Ascending aorta (tissue), 2 donors: Measurements from ENCODE around the gene ARHGEF40. TPM values are rescaled to one million over a fixed set of nuclear protein-coding genes. Genes with fewer than 3 reads are reported as not detected.

Source experiments
- DNase-seq, 2 donors: peaks; one replicate each; pipeline ENCODE4 v3.0.0-alpha.2; 2019; ENCODE audit warnings: low spot score in 2 of 2
- H3K27ac ChIP-seq, 2 donors: fragments of 200-600 bp; sonication (generic); one replicate each; pipeline ENCODE4 v1.5.1; 2016 to 2017; ENCODE audit warnings: mild to moderate bottlenecking in 1 of 2
- H3K27me3 ChIP-seq: fragments of 200-600 bp; sonication (generic); one replicate; pipeline ENCODE4 v1.5.1; 2017
- H3K36me3 ChIP-seq, 2 donors: fragments of 200-600 bp; sonication (generic); one replicate each; pipeline ENCODE4 v1.5.1; 2016
- H3K4me1 ChIP-seq, 2 donors: fragments of 200-600 bp; sonication (generic); one replicate each; pipeline ENCODE4 v1.5.1; 2016 to 2017; ENCODE audit warnings: mild to moderate bottlenecking in 1 of 2
- H3K4me3 ChIP-seq, 2 donors: fragments of 200-600 bp; sonication (generic); one replicate each; pipeline ENCODE4 v1.5.1; 2016 to 2017; ENCODE audit warnings: mild to moderate bottlenecking in 1 of 2
- H3K9me3 ChIP-seq, 2 donors: fragments of 200-600 bp; sonication (generic); one replicate each; pipeline ENCODE4 v1.5.1; 2016
- intact Hi-C: fragments of 100-400 bp; cut with DNase I; formaldehyde crosslinking; loops from one replicate; pipeline ENCODE4 v1.15.1; 2023
- total RNA-seq: library from RNA; depleted of rRNA; stranded (reverse); fragments of >200 nt; gene quantifications from one replicate; pipeline ENCODE4 v1.1.0, GENCODE V29; 2016
- TF ChIP-seq, protein P1 (sequence below), 3 experiments: fragments of 200-600 bp in 2 of 3; fragments of 450-650 bp in 1 of 3; sonication (generic) in 2 of 3; IDR thresholded peaks; one replicate each; pipeline ENCODE4 v1.5.1; 2016 to 2019; ENCODE audit warnings: antibody characterized with exemption in 3 of 3, mild to moderate bottlenecking in 1 of 3, moderate library complexity in 1 of 3

The ARHGEF40 gene
- total RNA-seq, 1 donor from 2014 or later, result 64.8 TPM

DNA sequence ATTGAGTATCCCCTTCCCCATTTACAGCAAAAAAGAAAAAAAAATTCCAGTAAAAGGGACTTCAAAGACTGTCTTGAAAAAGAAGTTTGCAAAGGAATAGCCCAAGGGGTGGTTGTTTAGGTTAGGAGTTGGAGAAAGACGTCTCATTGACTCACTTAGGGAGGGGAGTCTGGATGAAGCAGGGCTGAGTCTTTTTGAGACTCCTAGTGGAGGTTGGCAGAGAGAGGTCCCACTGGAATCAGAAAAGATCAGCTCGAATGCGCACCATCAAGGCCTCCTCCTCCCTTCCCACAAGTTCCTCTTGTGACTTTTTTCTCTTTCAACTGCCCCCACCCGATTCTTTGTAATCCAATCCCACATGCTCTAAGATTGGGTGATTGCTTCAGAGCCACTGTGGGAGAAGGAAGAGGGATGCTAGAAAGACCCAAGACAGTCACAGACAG lies 1.9 kb downstream of the ARHGEF40 start:
- H3K27me3 ChIP-seq, result no peaks in the 10 kb centered on the region
- H3K27ac ChIP-seq, result peak overlapping the region; percentile 95 to 96
- DNase-seq, result no peak
- peaks cover 35 to 36% of the 10 kb centered on the region in 2 donors for H3K36me3 ChIP-seq
- TF ChIP-seq, protein P1, sequence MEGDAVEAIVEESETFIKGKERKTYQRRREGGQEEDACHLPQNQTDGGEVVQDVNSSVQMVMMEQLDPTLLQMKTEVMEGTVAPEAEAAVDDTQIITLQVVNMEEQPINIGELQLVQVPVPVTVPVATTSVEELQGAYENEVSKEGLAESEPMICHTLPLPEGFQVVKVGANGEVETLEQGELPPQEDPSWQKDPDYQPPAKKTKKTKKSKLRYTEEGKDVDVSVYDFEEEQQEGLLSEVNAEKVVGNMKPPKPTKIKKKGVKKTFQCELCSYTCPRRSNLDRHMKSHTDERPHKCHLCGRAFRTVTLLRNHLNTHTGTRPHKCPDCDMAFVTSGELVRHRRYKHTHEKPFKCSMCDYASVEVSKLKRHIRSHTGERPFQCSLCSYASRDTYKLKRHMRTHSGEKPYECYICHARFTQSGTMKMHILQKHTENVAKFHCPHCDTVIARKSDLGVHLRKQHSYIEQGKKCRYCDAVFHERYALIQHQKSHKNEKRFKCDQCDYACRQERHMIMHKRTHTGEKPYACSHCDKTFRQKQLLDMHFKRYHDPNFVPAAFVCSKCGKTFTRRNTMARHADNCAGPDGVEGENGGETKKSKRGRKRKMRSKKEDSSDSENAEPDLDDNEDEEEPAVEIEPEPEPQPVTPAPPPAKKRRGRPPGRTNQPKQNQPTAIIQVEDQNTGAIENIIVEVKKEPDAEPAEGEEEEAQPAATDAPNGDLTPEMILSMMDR (IDR thresholded peaks at IDR 0.05), result peak in 1 of 3 experiments; percentile 6
- intact Hi-C loops, result no loop called here
- H3K9me3 ChIP-seq, result no peaks in the 10 kb centered on the region
- H3K4me1 ChIP-seq, result peaks cover 11 to 25% of the 10 kb centered on the region in 2 donors
- peak overlapping the region; percentile 68 to 83 for H3K4me3 ChIP-seq

DNA sequence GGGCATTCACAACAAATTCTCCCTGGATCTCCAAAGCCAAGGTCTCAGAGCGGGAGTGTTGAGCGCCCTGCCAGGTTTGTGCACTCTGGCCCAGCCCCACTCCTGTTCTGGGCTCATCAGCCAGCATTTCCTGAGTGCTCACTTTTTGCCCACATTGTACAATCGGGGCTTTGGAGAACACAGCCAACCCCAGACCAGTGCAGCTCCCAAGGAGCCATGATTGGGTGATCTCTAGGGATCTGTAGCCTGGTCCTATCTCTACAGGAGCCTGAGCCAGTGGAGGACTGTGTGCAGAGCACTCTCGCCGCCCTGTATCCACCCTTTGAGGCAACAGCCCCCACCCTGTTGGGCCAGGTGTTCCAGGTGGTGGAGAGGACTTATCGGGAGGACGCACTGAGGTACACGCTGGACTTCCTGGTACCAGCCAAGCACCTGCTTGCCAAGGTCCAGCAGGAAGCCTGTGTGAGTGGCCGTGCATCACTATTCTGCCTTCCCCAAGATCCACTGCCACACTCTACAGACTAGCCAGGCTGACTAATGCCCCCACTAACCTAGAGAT lies 2.8 kb downstream of the ARHGEF40 start:
- no peak for DNase-seq
- H3K4me1 ChIP-seq, result peaks cover 11 to 25% of the 10 kb centered on the region in 2 donors
- peak overlapping the region; percentile 95 to 96 for H3K27ac ChIP-seq

DNA sequence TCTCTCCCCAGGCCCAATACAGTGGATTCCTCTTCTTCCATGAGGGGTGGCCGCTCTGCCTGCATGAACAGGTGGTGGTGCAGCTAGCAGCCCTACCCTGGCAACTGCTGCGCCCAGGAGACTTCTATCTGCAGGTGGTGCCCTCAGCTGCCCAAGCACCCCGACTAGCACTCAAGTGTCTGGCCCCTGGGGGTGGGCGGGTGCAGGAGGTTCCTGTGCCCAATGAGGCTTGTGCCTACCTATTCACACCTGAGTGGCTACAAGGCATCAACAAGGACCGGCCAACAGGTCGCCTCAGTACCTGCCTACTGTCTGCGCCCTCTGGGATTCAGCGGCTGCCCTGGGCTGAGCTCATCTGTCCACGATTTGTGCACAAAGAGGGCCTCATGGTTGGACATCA lies 3.8 kb downstream of the ARHGEF40 start:
- intact Hi-C loops, result no loop called here
- DNase-seq, result no peak
- H3K4me1 ChIP-seq, result peaks cover 11 to 21% of the 10 kb centered on the region in 2 donors
- TF ChIP-seq, protein P1 (IDR thresholded peaks at IDR 0.05), result no peak
- no peaks in the 10 kb centered on the region for H3K9me3 ChIP-seq
- H3K27me3 ChIP-seq, result no peaks in the 10 kb centered on the region
- H3K36me3 ChIP-seq, result peaks cover 53 to 55% of the 10 kb centered on the region in 2 donors
- no peak overlapping the region for H3K4me3 ChIP-seq
- H3K27ac ChIP-seq, result peak overlapping the region in 1 of 2 donors; percentile 96

More for the DNA sequence above, 2.8 kb downstream of the ARHGEF40 start:
- H3K9me3 ChIP-seq, result no peaks in the 10 kb centered on the region
- peaks cover 43 to 45% of the 10 kb centered on the region in 2 donors for H3K36me3 ChIP-seq
- intact Hi-C loops, result no loop called here
- H3K27me3 ChIP-seq, result no peaks in the 10 kb centered on the region
- H3K4me3 ChIP-seq, result no peak overlapping the region
- TF ChIP-seq, protein P1 (IDR thresholded peaks at IDR 0.05), result no peak

DNA sequence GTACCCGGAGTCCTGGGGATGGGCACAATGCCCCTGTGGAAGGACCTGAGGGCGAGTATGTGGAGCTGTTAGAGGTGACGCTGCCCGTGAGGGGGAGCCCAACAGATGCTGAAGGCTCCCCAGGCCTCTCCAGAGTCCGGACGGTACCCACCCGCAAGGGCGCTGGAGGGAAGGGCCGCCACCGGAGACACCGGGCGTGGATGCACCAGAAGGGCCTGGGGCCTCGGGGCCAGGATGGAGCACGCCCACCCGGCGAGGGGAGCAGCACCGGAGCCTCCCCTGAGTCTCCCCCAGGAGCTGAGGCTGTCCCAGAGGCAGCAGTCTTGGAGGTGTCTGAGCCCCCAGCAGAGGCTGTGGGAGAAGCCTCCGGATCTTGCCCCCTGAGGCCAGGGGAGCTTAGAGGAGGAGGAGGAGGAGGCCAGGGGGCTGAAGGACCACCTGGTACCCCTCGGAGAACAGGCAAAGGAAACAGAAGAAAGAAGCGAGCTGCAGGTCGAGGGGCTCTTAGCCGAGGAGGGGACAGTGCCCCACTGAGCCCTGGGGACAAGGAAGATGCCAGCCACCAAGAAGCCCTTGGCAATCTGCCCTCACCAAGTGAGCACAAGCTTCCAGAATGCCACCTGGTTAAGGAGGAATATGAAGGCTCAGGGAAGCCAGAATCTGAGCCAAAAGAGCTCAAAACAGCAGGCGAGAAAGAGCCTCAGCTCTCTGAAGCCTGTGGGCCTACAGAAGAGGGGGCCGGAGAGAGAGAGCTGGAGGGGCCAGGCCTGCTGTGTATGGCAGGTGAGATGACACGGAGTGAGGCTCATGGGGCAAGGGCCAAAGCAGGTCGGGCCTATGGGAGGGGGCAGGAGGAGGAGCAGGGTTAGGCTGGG lies 4.5 kb downstream of the ARHGEF40 start:
- Histone ChIP-seq H3K4me3 (no peak overlapping the region), H3K4me1 (peaks cover 8 to 15% of the 10 kb centered on the region in 2 donors), H3K36me3 (peaks cover 60 to 62% of the 10 kb centered on the region in 2 donors), H3K27me3 (no peaks in the 10 kb centered on the region), H3K27ac (peak overlapping the region in 1 of 2 donors; percentile 5), H3K9me3 (no peaks in the 10 kb centered on the region)
- intact Hi-C loops, result no loop called here
- no peak for DNase-seq
- TF ChIP-seq, protein P1 (IDR thresholded peaks at IDR 0.05), result no peak

DNA sequence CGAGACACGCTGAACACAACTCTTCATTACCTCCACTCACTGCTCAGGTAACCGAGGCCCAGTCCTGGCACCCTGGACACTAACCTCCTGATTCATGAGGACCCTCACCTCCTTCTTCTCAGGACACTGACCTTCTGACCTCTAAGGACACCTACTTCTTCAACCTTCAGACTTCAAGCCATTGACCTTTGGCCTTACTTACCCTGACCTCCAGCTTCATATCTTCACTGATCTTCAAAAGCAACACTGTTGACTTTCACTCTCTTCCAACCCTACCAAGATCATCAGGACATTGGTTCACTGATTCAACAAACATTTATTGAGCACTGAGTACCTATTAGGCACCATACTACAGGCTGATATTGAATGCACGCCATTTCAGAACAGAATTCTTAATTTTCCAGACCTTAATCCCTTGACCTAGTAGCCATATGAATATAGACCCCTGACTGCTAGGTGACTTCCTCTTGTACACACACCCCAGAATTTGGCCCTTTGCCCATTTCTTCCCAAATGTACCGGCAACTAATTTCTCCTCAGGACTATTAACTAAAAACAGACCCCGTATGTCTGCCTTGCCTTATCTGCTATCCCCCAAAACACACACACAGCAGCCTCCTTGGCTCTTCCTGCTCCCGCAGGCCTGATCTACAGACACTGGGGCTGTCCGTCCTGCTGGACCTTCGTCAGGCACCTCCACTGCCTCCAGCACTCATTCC lies 5.8 kb downstream of the ARHGEF40 start:
- Histone ChIP-seq H3K9me3 (no peaks in the 10 kb centered on the region), H3K36me3 (peaks cover 67 to 75% of the 10 kb centered on the region in 2 donors), H3K4me1 (peaks cover 8 to 12% of the 10 kb centered on the region in 2 donors), H3K4me3 (no peak overlapping the region), H3K27ac (no peak overlapping the region), H3K27me3 (no peaks in the 10 kb centered on the region)
- no peak for DNase-seq
- TF ChIP-seq, protein P1 (IDR thresholded peaks at IDR 0.05), result no peak
- intact Hi-C loops, result no loop called here
